ENCODE results near the gene CES1.
"Not testable (repeated sequence)": the region's sequence is repeated elsewhere in the genome, so short reads cannot be mapped to it uniquely, and the experiment has no call there.

The CES1 gene

DNA sequence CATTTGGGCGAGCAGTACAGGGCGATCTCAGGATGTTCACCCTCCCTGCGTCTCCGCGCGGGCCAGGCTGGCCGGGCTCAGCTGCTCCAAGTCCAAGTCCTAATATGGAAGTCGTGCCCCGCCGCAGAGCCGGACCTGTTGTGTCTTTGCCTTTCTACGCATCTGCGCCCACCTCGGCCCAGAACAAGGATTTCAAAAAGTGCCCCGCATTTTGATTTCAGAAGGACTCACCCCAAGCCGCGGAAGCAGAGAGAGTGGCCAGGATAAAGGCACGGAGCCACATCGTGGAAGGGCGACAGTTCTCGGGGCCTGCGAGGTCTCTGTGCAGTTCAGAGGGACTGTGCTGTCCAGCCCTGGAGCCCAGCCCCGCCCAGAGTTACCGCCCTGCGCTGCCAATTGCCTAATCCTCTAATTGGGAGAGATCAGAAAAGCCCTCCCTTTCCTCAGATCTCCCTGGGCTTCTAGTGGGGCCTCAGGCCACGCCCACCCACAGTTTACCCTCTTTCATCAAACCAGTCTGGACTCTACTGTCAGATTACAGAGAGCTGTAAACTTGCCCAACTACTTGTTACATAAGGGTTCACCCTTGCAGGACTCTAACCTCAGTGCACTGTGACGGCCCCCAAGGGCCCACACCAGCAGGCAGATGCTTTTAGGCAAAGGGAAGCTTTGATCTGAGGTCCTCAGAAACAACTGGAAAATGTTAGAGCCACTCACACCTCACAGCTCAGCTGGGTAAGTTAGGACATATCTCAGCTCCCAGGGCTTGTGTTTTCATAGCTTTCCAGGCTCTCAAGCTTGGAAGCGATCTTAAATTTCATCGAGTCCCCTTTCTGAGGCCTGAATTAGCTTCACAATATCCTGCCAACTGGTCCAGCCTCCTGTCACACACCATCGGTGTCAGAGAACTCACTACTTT, at the start of gene CES1:
Gene CES1 (minus strand): TSS at position 324 of the 919 bp plus-strand sequence. CDS start 41 bp downstream, at position 283.
- DNase-seq, result no peak

DNA sequence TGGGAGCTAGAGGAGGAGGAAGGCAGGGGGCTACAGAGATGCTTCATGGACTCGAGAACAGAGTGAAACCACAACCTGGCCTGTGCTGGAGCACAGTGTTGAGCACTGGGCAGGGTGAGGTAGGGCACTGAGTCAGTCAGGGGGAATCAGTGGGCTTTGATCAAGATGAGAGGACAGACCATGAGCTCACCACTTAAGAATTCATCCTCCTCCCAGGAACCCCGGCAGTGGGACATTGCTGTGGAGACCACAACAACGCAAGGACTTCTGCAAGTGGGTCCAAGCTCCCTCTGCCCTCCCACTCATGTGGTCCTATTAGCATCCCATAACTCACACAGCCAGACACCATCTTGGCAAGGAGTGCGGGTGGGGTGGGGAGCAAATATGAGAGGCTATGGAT, 44.0 kb upstream of the CES1 start:
- no peak for DNase-seq

DNA sequence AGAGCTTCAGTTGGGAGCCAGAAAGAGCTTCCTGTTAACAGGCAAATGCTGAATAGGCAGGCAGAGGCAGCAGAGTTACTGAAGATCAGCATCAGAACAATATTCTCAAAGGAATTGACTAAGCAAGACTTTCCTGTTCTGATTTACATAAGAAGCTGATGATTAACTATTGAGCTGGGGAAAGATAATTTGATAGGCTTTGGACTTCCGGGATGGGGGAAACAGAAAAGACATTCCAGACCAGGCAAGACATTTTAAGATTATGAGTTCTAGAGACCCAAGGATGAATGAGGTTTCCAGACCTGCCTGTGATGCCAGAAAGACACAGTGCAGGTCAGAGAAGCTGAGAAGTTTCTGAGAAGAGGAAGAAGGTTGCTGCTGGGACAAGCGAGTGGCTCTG, 42.4 kb upstream of the CES1 start, which contains the start of gene CES5A:
Gene CES5A (minus strand): TSS at position 101 of the 400 bp plus-strand sequence. CDS start 152 bp downstream, outside the sequence.
- no peak for DNase-seq

DNA sequence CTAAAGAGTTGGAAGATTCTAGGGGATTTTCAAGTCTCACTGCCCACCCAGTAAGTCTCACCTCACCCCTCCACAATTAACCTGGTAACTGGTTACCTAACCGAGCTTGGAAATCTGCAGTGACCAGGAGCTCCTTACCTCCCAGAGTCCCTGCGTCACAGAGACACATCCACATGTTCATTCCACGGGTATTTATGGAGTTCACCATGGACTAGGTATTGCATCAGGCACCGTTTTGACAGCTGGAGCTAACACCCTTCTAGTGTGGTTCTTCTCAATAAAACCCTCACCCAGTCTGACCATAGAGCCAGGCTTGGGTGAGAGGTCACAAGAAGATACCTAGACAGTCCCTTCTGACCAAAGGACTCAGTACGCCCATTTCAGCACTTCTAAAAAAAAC, 40.2 kb upstream of the CES1 start:
- no peak for DNase-seq

DNA sequence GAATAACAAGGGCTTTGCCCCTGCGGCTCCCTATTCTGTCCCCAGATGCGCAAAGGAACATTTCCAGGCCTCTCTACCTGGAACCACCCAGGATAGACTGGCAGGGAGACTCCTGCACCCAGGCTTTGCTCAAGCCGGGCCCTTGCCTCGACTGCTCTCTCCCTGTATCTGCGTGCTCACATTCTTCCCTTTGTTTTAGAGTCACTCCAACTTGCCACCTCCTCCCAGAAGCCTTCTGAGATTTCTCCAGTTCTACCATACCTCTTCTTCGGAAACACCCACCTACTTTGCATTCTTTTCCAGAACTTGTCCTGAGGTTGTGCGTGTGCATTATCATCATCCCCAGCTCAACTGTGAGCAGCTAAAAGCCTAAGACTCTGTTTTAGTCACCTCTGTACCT, 39.2 kb upstream of the CES1 start:
- DNase-seq, result no peak

DNA sequence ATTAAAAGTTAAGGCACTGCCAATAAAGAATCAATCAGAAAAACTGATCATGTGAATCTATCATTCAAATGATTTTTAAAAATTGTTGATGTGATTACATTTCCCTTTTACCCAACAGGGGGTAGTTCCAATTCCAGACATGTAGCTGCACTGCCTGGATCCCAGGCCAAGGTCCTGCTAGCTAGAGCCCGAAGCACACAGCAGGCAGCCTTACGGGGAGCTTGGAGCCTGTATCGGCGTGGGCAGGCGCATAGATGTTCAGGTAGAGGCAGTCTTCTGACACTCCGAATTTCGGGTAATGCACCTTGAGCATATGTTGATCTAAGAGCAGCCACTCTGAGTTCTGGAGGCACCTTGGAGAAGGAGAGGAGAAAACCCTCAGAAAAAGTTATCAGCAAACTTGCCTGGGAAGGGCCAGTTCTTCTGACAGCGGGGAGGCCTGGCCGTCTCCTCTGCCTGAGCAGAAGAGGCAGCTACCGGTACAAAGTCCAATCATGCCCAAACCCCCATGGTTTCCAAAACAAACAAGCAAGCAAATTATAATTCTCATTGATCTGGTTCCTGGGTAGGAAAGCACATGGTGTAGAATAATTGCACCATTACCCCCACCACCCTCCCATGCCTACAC, 38.6 kb upstream of the CES1 start:
- no peak for DNase-seq

DNA sequence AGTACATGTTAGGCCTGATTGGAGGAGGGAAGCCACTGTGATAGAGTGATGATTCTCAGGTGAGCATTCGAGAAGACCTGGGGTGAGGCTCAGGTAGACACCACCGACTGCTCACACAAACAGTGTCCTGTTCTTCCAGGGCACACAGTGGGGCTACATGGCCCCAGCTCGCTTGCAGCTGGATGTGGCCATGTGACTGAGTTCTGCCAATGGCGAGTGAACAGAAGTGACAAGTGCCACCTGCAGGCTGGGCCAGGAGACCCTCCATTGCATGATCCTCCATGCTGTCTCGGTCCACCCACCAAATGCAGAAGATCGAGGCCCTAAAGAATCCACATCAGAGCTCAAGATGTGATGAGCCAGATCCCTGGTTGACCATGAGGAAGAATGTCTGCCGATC, 36.1 kb upstream of the CES1 start:
- DNase-seq, result no peak

DNA sequence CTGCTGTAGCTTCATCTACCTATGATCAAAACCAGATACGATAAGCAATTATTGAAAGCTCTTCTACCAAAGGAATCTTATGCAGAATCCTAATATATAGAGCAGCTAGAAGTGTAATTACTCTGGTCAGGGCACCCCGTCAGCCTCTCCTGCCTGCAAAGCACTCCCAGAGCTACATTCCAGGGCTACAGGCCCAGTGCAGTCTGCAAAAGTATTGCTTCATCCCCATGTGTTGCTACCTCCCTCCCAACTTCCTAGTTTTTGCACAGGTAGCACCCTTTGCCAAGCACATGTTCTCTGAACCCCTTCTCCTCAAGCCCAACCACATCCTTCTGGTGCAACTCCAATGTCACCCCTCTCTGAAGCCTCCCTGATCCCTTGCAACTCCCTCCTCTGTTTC, 35.2 kb upstream of the CES1 start:
- no peak for DNase-seq

DNA sequence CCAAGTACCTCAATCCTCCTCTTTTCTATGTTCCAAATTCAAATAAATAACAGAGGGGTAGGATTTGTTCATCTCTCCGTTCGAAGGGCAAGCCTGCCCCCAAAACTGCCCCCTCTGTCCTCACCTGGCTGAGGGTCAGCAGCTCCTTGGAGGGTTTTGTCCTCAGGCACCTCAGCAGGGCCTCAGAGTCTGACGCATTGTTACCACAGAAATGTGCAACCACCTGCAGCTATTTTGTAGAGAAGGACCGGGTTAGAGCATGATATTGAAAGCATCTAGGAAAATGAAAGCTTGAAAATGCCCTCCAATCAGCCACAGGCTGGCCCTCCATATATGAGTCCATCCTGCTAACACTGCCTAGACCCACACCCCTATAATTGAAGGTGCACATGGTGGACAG, 28.4 kb upstream of the CES1 start:
- DNase-seq, result no peak

DNA sequence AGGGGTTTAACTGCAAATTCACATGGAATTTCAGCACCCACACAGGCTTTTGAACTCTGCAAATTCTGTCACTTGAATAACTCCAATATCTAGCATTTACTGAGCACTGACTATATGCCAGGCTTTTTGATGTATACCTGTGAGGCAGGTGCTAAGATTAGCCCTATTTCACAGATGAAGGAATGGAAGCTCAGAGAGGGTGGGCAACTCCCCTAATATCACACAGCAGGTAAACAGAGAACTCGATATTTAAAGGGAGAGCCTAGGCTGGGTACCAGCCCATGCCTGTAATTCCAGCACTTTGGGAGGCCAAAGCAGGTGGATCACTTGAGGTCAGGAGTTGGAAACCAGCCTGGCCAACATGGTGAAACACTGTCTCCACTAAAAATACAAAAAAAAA, 24.8 kb upstream of the CES1 start:
- not testable (repeated sequence) for DNase-seq

DNA sequence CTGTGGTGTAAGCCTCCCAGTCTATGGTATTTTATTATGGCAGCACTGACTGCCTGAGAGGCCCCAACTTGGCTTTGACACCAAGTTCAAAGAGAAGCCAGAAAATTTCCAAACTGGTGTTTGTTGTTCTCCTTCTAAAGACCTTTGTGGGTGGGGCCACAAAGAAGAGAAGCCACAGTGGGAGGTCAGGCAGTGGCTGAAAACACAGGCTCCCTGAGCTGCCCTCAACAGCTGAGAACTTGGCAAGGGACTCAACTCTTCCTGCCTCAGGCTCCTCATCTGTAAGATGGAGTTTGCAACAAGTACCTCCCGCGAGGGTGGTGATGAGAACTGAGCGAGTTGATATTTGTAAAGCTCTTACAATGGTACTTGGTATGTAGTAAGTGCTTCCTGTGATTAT, 24.1 kb upstream of the CES1 start:
- no peak for DNase-seq

DNA sequence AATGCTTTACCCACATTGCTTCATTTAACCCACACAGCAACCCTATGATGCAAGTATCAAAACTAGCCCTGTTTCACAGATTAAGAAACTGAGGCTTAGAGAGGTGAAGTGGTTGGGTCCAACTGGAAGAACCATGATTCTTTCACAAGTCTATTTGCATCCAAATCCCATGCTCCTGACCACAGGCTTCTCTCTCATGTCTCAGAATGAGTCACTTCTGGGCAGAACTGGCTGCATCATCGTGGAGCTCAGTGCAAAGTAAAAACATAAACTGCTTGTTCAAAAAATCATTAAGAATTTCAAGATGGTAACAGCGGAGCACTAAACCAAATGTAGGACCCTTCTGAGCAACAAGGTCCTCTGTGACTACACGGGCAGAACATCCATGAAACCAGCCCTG, 20.2 kb upstream of the CES1 start:
- DNase-seq, result no peak

DNA sequence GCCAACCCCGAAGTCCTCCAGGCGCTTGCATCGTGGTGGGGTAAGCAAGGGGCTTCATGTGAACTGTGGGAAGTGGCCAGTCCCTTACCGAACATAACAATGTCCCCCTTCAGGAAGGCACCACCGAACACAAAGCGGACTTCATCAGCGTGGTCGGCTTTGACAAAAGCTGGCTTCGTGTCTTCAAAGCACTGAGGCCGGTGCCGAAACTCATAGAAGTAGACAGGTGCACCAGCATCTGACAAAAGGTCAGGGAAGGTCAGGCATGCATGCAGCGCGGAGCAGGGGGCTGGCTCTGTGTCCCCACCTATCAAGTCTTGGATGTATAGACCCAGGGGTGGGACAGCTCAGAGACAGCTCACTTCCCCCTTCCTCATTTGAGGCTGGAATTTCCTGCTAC, 16.6 kb upstream of the CES1 start:
- no peak for DNase-seq

DNA sequence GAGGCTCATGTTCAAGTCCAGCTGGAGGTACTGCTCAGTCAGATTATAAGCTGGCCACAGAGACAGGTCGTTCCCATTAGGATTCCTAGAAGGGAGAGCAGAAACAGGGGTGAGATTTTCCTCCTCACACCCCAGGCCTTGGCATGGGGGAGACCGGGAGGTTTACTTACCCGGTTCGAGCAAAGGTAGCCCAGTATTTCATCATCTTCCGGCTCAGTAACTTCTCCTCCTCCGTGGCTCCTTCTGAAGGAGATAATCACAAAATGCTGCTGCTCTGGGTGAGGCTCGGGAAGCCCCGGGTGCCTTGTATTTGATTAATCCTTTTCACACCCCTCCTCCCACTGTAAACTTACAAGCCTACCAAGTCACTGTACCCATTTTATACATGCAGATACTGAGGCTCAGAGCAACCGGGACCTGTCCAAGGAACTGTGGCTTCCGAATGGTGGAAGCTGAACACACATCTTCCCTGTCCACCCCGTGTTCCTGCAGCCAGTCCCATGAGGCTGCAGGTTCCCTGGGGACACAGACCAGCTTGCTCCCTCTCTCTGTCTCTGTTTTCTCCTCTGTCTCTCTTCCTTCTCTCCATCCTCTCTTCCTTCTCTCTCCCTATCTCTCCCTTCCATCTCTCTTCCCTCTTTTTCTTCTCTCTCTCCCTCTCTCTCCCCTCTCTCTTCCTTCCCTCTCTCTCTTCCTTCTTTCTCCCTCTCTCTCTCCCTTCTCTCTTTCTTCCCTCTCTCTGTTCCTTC, 13.9 kb upstream of the CES1 start:
- no peak for DNase-seq

DNA sequence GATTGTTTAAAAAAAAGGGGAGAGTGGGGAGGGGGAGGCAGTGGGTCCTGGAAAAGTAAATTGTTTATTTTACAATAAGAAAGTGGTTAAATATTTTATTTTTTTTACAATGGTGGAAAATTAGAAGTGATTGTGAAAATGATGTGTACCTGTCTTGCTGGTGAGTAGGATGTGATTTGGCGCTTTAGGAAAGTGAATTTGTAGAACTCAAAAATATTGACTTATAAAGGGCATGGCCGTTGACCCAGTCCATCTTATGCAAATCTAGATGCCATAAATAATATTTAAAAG, 10.2 kb upstream of the CES1 start:
- no peak for DNase-seq

DNA sequence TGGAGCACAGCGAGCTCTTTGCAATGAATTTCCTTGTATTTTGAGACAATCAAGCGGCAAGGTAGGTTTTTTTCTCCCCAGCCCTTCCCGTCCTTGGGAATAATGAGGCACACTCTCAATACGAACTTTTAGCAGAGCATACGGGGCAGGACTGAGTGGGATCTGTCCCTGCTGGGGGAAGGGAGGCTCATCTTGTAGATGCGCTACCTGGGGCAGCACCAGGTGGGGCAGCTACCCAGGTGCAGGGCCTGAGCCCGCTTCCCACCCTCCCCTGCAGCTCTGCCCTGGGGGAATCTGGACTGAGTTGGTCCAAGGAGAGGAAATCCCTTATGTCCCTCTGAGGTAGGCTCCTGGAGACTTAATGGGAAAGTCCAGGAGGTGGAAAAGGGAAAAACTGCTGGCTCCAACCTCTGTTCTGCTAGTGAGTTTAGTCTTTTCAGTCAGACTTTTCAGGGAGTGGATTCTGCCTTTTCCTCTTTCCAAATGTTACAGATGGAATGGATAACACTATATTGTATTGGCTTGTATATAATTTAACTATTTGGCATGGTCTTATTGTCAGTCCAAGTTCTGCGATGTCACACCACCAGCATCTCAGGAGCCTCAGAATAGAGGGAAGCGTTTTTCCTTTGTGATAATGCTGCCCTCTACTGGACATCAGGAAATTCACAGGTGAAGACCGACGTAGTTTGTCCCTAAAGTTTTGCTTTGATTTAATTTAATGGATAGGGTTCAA, 9.6 kb upstream of the CES1 start:
- no peak for DNase-seq

DNA sequence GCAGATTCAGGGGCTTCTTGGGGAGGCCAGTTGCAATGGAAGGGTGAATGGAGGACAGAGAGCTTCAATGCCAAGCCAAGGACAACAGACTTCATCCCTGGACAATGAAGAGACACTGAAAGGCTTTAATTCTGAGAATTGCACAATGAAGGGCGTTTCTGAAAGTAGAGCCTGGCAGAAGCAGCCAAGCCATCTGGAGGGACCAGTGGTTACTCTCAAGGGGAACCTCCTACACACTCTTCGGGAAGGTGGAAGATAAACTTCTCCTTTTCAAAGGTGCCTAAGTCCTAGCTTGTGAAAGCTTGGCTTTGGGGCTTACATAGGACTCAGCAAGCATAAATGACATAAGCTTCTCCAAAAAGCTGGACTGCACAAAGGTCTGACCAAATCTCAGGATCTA, 6.2 kb upstream of the CES1 start:
- DNase-seq, result no peak

DNA sequence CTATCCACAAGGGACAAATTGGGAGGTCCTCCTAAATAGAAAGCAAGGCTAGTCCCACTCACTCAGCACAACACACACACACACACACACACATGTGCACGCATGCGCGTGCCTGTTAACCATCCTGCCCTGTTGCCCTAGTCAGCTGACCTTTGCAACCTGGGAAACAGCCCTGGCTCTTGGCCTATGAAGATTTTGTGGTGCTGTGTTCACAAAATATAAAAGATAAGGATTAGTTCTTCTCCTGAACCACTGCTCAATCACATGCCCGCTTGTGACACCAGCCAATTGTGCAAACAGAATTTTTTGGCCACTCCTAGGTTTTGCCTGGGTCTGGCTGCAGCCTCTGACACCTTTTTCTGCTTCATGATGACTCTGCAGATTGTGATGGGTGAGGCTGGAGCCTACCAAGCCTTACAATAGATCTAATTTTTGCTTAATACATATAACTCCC, 3.3 kb upstream of the CES1 start:
- no peak for DNase-seq

DNA sequence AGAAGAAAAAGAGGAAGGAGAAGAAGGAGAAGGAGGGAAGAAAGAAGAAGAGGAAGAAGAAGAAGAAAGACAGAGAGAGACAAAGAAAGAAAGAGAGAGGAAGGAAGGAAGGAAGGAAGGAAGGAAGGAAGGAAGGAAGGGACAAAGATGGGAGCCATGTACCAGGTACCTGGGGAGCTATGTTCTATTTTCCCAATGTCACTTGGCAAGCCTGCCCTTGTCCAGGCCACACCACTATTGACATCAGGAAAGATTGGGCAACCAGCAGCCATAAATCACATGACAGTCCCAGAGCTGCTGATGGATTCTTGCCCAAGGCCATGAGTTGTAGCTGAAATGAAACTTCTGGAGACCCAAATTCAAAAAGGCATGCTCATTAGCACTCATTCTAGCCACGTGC, 2.7 kb upstream of the CES1 start:
- no peak for DNase-seq

DNA sequence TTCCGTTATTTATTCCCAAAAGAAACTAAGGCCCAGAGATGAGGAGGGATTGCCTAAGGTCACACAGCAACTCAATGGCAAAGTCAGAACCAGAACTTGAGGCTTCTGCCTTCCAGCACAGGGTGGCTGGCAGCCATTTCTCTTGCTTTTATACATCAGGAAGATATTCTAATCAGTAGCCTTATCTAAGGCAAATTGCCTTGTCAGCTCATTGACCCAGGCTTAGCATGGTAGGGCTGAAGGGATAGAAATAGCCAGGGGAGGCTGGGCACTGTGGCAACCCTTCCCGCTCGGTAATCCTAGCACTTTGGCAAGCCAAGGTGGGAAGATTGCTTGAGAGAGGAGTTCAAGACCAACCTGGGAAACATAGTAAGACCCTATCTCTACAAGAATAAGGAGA, 2.3 kb upstream of the CES1 start:
- not testable (repeated sequence) for DNase-seq

DNA sequence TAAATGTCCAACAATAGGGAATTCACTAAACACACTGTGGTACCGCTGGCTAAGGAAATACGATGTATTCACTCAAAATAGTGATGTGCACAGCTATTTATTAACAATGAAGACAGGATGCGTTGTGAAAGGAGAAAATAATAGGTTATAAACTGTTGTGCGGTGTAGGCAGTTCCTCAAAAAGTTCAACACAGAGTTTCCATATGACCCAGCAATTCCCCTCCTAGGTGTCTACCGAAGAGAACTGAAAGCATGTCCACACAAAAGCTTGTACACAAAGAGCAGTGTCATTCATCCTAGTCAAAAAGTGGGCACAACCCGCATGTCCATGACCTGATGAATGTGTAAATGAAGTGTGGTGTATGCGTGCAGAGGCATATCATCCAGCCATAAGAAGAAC, 1.2 kb upstream of the CES1 start:
- no peak for DNase-seq

DNA sequence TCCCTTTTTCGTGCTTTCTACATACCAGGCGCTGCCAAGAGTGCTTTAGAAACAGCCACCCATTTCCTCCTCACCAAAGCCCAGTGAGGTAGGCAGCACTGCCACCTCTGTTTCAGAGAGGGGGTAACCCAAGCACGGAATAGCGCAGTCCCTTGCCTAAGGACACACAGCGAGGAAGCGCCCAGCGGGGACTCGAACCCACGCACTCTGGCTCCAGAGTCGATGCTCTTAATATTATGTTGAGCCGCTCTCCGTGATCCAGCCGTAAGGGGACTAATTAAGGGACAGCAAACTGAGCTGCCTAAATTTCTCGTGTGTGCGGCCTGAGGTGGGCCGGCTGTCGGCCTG, 497 bp downstream of the CES1 start:
- DNase-seq, result no peak

DNA sequence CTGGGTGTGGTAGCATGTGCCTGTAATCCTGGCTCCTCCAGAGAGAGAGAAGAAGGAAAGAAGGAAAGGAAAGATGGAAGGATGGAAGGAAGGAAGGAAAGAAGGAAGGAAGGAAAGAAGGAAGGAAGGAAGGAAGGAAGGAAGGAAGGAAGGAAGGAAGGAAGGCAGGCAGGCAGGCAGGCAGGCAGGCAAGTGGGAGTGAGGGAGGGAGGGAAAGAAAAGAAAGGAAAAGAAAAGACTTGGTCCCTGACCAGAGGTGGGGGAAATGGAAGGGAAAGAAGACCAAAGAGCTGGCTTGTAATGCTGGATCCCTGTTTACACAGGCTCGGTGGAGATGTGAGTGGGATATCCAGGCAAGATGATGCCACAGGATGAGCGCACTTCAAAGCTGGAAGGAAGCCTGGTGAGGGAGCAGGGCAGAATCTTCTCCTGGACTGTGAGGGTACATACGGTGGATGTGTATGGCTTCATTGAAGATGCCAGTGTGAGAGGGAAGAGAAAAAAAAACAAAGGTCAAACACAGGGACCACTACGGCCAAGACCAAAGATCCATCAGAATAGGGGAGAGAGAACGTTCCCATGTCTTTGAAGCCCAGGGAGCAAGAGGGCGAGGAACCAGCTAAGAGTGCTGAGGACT, 2.1 kb downstream of the CES1 start:
- DNase-seq, result no peak
